Esophagus (tissue), 2 donors: Measurements from ENCODE around the gene ANKS1B. TPM values are rescaled to one million over a fixed set of nuclear protein-coding genes. Genes with fewer than 3 reads are reported as not detected.

ENCODE experiments used
- H3K27ac ChIP-seq, 2 donors: one replicate each; pipeline ENCODE4 v1.5.1; 2013; ENCODE audit warnings: low read depth in 2 of 2, mild to moderate bottlenecking in 2 of 2, inconsistent platforms in 1 of 2, low read length in 1 of 2, moderate library complexity in 1 of 2
- H3K27me3 ChIP-seq, 2 donors: one replicate each; pipeline ENCODE4 v1.6.1; 2013; ENCODE audit warnings: low read length in 2 of 2, control low read depth in 1 of 2, mild to moderate bottlenecking in 1 of 2; ENCODE audit not compliant: insufficient read depth in 2 of 2, control insufficient read depth in 1 of 2
- H3K36me3 ChIP-seq, 2 donors: one replicate each; pipeline ENCODE4 v1.6.1; 2013; ENCODE audit warnings: low read length in 1 of 2; ENCODE audit not compliant: control insufficient read depth in 2 of 2, insufficient read depth in 2 of 2
- H3K4me1 ChIP-seq, 2 donors: one replicate each; pipeline ENCODE4 v1.6.1; 2013; ENCODE audit warnings: low read length in 1 of 2; ENCODE audit not compliant: control insufficient read depth in 2 of 2, insufficient read depth in 2 of 2
- H3K4me3 ChIP-seq, 2 donors: one replicate each; pipeline ENCODE4 v1.5.1; 2013; ENCODE audit warnings: low read length in 2 of 2, mild to moderate bottlenecking in 2 of 2, low read depth in 1 of 2, moderate library complexity in 1 of 2
- H3K9me3 ChIP-seq, 2 donors: one replicate each; pipeline ENCODE4 v1.6.1; 2013; ENCODE audit warnings: mild to moderate bottlenecking in 2 of 2, low read depth in 1 of 2, low read length in 1 of 2, moderate library complexity in 1 of 2; ENCODE audit not compliant: control insufficient read depth in 2 of 2, insufficient read depth in 1 of 2
- WGBS, 2 donors: extraction: QIAGEN DNeasy Blood & Tissue Kit; methylation state at CpG; one replicate each; pipeline ENCODE4 v1.1.7; 2013; 5-methylcytosine and 5-hydroxymethylcytosine counted together
- polyA plus RNA-seq, 2 donors: library from polyadenylated mRNA; stranded (reverse); fragments of 200-250 nt; gene quantifications; one replicate each; pipeline ENCODE4 v1.2.3, GENCODE V29; 2013
- donor health status: healthy with polysubstance abuse.
- donor health status: Bipolar disorder and iron deficiency.

The ANKS1B gene
- polyA plus RNA-seq, 2 donors: 0.85 to 1.0 TPM

- no peaks in the 10 kb centered on the region for H3K36me3 ChIP-seq
- no peaks in the 10 kb centered on the region for H3K27me3 ChIP-seq
- H3K4me1 ChIP-seq: no peaks in the 10 kb centered on the region
- 62 to 64% methylated on average over 3 of the region's 3 CpGs for WGBS, 2 donors
- H3K9me3 ChIP-seq: no peaks in the 10 kb centered on the region
- no peak overlapping the region for H3K4me3 ChIP-seq
- H3K27ac ChIP-seq: no peak overlapping the region
Observed at GRCh38 chr12:99498756-99499155, 486.0 kb downstream of the ANKS1B start.

DNA sequence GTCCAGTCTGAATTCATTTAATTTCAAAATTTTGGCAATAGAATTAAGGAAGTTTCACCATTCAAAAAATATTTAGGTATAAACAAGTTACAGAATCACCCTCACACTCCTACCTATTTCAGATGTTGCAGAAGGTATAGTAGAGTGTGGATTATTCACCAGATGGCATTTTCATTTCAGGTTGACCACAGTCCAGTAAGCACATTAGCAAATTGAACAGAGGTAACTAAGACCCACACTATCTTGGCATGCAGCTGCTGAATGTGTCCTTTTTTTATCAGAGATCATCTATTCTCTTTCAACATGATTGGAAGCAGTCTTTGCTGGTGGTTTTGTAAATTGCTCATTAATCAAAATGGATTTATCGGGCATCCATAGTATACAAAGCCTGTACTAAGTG, 488.9 kb downstream of the ANKS1B start:
- 43 to 54% methylated on average over 1 of the region's 1 CpG for WGBS, 2 donors
- H3K9me3 ChIP-seq: no peaks in the 10 kb centered on the region

DNA sequence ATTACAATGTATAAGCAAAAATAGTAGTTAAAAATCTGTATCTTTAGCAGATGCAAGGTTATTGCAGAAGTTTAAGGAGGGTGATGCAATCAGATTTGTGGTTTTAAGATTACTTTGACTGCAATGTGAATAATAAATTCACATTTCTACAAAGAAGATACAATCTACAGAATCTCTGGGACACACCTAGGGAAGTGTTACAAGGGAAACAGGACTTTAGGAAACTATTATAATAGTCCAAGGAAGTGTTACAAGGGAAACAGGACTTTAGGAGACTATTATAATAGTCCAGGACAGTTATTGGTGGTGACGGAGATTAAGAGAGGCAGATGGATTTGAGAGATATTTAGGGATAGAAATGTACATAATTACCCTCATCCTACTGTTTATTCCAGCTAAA, 491.5 kb downstream of the ANKS1B start:
- WGBS, 2 donors: 86 to 89% methylated on average over 1 of the region's 1 CpG
- Histone ChIP-seq H3K4me1 (no peaks in the 10 kb centered on the region), H3K4me3 (no peak overlapping the region), H3K27me3 (no peaks in the 10 kb centered on the region), H3K27ac (no peak overlapping the region), H3K9me3 (no peaks in the 10 kb centered on the region), H3K36me3 (no peaks in the 10 kb centered on the region)

More for the DNA sequence above, 488.9 kb downstream of the ANKS1B start:
- H3K36me3 ChIP-seq: no peaks in the 10 kb centered on the region
- H3K4me1 ChIP-seq: no peaks in the 10 kb centered on the region
- no peaks in the 10 kb centered on the region for H3K27me3 ChIP-seq
- H3K27ac ChIP-seq: no peak overlapping the region
- no peak overlapping the region for H3K4me3 ChIP-seq

DNA sequence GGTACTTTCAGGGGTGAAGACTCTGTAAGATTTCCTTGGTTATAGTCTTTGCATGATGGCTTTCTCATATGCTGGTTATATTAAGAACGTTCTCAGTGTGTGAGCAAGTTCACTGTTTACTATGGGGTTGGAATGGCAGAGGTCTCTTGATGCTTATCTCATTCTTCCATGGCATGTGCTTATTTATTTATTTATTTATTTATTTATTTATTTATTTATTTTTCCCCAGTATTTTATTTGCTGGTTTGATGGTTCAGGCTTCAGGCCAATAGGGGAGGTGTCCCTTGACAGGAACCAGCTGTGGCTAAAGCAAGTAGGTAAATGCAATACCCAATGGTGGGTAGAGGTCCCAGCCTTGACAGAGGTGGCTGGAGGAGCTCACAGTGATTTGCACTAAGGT, 498.5 kb downstream of the ANKS1B start:
- no peak overlapping the region for H3K27ac ChIP-seq
- 31 to 72% methylated on average over 1 of the region's 1 CpG for WGBS, 2 donors
- H3K4me1 ChIP-seq: no peaks in the 10 kb centered on the region

DNA sequence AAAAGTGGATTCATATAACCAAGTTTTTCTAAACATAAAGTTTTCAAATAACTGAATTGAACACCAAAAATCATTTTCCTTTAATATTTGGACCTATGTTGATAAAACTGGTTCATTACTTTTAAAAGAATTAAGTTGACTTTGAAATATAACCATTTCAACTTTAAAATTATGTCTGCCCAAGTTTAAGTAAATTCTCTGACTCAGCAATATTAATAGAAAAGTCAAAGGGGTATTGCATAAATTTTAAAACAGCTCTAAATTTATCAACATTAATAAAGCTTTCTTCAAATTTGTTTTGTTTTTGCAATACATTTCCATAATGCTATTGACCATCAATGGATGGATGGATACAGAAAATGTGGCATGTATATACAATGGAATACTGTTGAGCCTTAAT, 505.6 kb downstream of the ANKS1B start:
- Histone ChIP-seq H3K36me3 (no peaks in the 10 kb centered on the region), H3K27me3 (no peaks in the 10 kb centered on the region), H3K4me1 (no peaks in the 10 kb centered on the region), H3K9me3 (no peaks in the 10 kb centered on the region), H3K27ac (no peak overlapping the region), H3K4me3 (no peak overlapping the region)

More for the DNA sequence above, 498.5 kb downstream of the ANKS1B start:
- Histone ChIP-seq H3K27me3 (no peaks in the 10 kb centered on the region), H3K9me3 (peaks cover 0 to 3% of the 10 kb centered on the region in 2 donors), H3K36me3 (no peaks in the 10 kb centered on the region), H3K4me3 (no peak overlapping the region)

GRCh38 chr12:99476956-99477355, 507.8 kb downstream of the ANKS1B start:
- H3K36me3 ChIP-seq: no peaks in the 10 kb centered on the region
- 68 to 72% methylated on average over 2 of the region's 2 CpGs for WGBS, 2 donors
- H3K4me3 ChIP-seq: no peak overlapping the region
- no peaks in the 10 kb centered on the region for H3K4me1 ChIP-seq
- H3K27me3 ChIP-seq: no peaks in the 10 kb centered on the region
- no peak overlapping the region for H3K27ac ChIP-seq
- H3K9me3 ChIP-seq: no peaks in the 10 kb centered on the region

GRCh38 chr12:99455350-99456035, 529.2 kb downstream of the ANKS1B start:
- no peaks in the 10 kb centered on the region for H3K27me3 ChIP-seq
- 51 to 65% methylated on average over 4 of the region's 4 CpGs for WGBS, 2 donors
- H3K9me3 ChIP-seq: no peaks in the 10 kb centered on the region
- no peak overlapping the region for H3K4me3 ChIP-seq
- no peak overlapping the region for H3K27ac ChIP-seq
- H3K36me3 ChIP-seq: no peaks in the 10 kb centered on the region
- H3K4me1 ChIP-seq: peaks cover 0 to 4% of the 10 kb centered on the region in 2 donors

DNA sequence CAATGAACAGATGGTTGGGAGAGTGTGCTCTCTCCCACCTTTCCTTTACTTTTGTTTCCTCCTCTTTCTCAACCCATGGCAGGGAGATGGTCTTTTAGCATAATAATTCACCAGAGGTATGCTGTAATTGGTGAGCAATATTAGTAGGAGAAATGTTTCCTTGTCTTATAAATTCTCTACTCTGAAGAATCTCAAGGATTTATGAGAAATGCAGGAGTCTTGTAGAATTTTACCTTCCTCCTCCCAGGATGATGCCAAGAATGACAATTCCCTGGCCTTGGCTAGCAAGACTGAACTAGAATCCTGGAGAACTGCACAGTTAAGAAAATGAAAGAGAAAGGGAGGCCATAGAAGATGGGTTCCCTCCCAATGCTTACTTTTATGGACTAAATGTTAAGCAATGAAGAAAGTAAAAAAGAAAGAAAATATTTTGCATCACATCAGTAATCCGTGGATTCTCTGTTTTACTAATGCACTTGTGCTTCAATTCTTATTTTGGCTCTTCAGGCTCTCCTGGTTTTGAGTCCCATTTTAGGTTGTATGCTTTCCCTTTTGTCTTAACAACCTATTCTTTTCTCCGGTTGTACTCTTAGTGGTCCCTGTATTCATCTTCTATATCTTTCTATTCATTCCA, 530.1 kb downstream of the ANKS1B start:
- WGBS, 2 donors: 56 to 60% methylated on average over 2 of the region's 2 CpGs
- H3K27me3 ChIP-seq: no peaks in the 10 kb centered on the region

GRCh38 chr12:99453836-99454538, 530.7 kb downstream of the ANKS1B start:
- Histone ChIP-seq H3K27ac (no peak overlapping the region), H3K4me3 (no peak overlapping the region), H3K27me3 (no peaks in the 10 kb centered on the region), H3K36me3 (no peaks in the 10 kb centered on the region), H3K4me1 (peaks cover 0 to 4% of the 10 kb centered on the region in 2 donors), H3K9me3 (no peaks in the 10 kb centered on the region)
- 34 to 37% methylated on average over 2 of the region's 2 CpGs for WGBS, 2 donors

More for the DNA sequence above, 530.1 kb downstream of the ANKS1B start:
- H3K9me3 ChIP-seq: no peaks in the 10 kb centered on the region
- H3K27ac ChIP-seq: no peak overlapping the region
- peaks cover 0 to 4% of the 10 kb centered on the region in 2 donors for H3K4me1 ChIP-seq
- H3K4me3 ChIP-seq: no peak overlapping the region
- no peaks in the 10 kb centered on the region for H3K36me3 ChIP-seq
